Stimulated activated CD8-positive, alpha-beta memory T cell treated with anti-CD3 and anti-CD28 coated beads, Interleukin-15, amount 100 ng/mL, for 1 hour (primary cell): ENCODE measurements around the gene PIP5K1C.

Source experiments
- DNase-seq: peaks from one replicate; pipeline ENCODE4 v3.0.0-alpha.2; 2020; ENCODE audit warnings: low read depth

PIP5K1C gene

DNA sequence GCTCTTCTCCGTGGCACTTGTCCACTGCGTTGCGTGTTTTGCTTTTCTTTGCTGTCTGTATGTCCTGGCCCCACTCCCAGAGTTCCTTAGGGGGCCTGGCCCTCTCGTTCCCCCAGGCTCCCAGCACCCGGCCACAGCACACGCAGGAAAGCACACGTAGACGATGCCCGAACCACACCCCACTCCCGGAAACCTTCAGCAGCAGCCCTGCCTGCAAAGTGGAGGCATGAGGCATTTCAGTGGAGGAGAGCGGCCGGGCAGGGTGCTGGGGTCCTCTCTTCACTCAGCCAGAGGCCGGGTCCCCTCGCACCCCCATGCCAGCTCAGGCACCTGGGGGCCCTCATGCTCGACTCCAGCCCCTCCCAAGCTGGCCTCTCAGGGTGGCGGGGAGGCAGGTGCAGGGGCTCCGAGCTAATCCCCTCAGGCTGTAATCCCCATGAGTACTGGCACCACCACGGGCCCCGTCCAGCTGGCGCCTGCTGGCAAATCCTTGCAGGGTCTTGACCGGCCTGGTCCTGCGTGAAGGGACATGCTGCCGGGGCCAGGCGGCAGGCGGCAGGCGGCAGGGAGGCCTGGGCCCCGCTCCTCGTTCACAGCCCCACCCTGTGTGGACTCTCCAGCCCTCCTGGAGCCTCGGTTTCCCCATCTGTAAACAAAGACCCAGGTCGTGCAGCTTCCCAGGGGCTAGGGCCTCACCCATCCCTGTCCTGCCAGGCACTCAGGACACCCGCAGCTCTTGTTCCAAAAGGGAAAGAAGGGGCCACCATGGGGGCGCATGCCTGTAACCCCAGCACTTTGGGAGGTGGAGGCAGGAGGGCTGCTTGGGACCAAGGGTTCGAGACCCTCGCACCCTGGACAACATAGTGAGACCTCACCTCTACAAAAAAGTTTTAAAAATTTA is 7.0 kb downstream of the PIP5K1C start:
- no peak for DNase-seq

GRCh38 chr19:3692141-3693024 is 7.9 kb downstream of the PIP5K1C start:
- peak; percentile 26 for DNase-seq

DNA sequence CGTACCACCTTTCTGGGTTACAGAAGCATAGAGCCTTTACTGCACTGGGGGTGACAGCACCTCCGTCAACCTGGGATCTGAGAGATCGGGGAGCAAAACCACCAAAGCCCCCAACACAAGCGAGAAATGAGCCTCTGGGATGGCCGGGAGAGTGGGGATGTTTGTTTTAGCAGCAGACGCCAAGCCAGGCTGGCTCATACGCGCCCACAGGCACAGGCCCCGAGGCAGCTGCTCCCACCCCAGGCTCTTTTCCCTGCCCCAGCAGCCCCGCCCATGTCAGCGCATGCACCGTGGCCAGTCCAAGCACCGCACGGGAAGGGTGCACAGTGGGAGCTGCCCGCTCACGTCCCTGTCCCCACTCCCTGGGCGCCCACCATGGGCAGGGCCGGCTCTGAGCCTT is 8.5 kb downstream of the PIP5K1C start:
- DNase-seq, result no peak

DNA sequence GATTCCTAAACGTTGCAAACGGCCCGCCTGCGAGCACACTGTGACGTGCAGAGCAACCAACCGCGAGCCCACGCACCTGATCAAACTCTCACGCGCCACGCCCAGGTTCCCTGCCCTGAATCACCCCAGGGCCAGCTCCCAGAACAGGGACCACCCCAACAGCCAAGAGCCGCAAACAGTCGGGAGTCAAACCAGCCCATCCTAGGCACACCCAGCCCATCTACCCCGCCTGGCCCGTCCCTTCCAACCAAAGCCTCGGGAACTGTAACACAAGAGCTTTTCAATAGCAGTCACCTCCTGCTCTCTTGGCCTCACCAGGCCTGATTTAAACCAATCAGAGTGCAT is 8.9 kb downstream of the PIP5K1C start:
- DNase-seq, result no peak

DNA sequence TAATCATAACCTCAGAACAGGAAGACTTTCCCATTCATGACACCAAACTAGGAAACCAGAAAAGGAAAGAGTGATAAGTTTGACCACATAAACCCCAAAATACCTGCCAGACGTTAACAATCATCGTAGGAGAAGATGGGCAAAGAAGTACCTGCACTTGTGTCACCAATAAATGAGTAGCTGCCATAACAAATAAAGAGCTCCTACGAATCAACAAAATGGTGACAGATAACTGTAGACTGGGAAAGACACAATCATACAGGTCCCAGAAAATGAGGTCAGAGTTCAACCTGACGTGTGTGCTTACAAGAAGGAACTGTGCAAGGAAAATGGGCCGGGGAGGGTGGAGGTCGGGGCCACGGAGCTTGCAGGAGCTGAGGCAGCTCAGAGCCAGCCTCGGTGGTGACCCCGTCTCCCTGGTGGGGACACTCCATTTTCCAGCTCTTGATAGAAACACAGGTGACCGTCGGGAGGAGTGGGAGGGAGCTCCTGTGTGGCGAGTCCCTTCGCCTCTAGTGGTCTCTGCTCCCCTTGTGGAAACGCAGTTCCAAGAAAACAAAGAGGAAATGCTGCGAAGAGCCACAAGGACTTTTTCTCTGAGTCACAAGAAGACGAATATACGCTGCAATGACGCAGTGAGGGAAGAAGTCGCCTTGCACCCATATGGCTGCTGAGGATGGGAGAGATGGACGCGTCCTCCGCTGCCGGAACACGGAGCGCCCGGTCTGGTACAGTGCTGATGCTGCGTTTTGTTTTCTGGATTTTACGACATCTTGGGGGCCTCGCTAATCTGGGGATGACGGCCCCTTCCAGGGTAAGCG is 9.5 kb downstream of the PIP5K1C start:
- no peak for DNase-seq

DNA sequence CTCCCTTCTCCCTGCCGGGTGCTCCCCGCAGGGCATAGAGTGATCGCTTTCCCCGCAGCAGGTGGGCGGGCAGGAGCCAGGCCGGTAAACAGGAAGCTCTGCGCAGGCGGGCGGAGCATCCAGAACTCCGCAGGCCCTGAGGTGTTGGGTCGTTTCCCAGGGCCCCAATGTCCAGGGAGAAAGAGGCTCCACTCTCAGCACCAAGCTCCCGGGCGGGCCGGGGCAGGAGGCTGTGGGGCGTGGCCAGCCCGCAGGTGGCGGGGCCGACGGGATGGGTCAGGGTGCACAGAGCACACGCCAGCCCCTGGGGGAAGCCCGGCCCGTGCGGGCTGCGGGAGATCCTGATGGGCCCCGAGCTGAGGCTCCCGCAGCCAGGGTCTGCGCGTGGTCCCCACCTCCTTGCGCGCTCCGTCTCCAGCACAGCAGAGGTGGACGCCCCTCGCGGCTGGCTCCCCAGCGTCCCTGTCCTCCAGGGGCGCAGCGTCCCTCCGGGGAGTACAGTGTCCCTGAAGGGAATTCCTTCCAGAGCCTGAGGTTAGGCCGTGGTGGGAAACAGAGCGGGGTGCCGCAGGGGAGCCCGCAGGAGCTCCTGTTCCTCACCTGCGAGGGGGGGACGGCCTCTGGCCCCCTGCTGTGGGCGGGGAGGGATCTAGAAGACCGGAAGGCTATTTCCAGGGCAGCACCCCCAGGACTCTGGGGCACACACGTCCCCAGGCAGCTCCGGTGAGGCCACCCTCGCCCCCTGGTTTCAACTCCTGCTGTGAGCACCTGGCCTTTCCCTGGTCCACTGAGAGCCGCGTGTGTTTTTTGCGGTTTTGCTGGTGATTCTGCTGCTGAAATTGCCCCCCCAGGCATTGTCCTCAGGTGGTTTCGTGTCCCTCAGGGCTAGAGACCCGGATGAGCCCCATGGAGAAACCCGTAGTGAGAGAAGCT is 12.2 kb downstream of the PIP5K1C start:
- DNase-seq, result no peak

- DNase-seq, result no peak
These were observed 12.9 kb downstream of the PIP5K1C start for GRCh38 chr19:3687393-3687773.

DNA sequence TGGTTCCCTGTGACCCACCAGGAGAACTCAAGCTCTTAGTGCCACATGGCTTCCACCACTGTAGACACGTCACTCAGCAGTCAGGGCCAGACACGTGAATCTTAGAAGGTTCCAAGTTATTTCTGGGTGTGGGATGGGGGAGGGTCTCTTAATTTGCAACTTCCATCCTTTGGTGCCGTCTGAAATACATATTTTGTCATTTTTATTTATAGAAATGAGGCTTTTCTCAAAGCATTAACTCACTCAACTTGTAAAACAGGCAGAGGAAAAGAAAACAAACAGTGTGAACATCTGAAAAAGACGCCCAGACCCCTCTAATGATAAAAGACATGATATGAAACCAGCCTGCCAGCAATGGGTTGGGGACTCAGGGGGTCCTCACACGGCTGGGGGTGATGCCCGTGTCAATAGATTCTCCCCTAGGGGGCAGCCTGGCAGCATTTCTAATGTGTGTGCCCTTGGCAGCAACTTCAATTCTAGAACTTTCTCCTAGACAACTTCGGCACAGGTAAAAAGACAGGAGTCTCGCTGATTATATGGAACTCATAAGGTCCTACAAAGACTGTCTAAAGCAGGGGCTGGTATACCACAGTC is 15.4 kb downstream of the PIP5K1C start:
- no peak for DNase-seq

GRCh38 chr19:3684054-3684816 is 16.0 kb downstream of the PIP5K1C start:
- DNase-seq, result no peak

DNA sequence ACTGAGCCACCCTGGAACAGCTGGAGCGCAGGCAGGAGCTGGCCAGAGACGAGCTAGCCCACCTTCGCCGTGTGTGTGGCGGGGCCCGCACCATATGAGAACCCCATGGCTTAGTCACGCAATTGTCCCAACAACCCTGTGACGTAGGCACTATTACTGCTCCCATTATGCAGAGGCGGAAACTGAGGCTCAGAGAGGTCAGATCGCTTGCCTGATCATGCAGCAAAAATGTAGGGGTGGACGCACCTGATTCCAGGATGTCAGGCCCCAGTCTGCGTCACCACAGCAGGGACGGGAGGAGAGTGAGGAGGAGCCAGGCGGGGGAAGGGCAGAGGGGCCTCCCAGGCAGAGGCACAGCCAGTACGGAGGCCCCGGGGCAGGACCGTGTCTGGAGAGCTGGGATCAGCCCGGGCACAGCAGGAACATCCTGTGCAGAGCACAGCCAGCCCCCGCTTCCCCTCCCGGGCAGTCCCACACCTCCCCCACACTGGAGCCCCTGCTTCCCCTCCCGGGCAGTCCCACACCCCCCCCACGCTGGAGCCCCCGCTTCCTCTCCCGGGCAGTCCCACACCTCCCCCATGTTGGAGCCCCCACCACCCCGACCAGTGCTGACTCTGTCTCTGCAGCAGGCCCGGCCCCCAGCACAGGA is 16.7 kb downstream of the PIP5K1C start:
- DNase-seq, result no peak

DNA sequence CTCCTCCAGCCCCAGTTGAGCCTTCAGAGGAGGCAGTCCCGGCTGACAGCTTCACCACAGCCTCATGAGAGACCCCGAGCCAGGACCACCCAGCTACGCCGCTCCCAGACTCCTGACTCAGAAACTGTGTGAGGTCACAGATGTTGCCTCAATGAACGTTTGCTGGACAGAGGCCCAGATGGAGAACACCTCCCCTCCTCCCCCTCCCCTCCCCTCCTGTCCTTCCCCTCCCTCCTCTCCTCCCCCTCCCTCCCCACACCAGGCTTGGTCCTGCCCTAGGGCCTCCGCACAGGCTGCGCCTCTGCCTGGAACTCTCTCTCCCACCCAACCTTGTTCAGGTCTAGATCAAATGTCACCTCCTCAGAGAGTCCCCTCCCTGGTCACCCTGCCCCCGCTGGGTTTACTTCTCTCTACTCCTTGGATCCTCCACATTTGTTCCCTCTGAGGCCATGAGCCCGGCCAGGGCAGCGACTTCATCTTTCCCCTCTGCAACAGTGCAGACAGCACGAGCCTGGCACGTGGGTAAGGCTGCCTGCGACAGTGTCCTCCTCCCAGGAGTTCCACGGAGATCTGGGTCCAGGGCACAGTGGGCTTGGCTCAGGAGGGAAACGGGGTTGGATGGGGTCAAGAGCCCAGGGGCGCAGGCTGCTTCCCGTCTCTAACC is 17.4 kb downstream of the PIP5K1C start:
- no peak for DNase-seq

DNA sequence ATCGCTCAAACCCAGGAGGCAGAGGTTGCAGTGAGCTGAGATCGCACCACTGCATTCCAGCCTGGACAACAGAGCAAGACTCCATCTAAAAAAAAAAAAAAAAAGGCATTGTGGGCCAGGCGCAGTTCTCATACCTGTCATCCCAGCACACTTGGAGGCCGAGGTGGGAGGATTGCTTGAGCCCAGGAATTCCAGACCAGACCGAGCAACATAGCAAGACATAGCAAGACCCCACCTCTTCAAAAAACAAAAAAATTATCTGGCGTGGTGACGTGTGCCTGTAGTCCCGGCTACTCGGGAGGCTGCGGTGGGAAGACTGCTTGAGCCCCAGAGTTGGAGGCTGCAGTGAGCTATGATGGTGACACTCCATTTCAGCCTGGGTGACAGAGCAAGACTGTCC is 18.0 kb downstream of the PIP5K1C start:
- no peak for DNase-seq

- no peak for DNase-seq
These were observed 19.3 kb downstream of the PIP5K1C start for GRCh38 chr19:3680939-3681338.

DNA sequence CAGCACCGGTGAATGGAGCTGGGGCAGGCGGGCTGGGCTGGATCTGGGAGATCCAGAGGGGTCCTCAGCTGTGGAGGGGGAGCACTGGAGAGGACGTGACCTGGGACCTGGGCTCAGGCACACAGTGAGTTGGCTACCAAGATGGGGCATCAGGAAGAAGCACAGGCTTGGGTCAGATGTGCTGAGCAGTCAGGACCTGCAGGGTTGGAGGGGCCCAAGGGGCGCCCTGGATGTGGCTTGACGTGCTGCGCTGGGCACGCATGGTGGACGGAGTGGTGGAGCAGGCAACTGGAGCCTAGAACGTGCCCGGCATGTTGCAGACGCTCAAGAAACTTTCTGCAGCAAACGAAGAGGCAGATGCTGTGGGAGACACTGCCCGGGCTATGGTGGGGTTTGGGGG is 20.7 kb downstream of the PIP5K1C start:
- no peak for DNase-seq

DNA sequence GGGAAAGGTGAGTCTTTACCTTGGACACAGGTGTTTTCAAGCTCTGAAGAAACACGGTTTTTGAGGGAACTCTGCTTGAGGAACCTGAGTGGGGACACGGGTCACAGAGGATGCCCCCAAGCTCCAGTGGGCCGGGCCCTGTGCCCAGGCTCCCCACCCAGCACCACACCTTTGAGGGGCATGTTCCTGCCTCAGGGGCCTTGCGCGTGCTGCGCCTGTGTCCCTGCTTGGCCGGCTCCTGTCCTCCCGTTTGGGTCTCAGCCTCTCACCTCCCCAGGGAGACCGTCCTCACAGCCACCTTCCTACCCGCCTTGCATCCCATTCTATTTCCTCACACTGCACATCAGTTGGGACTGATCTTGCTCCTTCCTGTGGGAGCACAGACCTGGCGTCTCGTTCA is 21.1 kb downstream of the PIP5K1C start:
- DNase-seq, result no peak

DNA sequence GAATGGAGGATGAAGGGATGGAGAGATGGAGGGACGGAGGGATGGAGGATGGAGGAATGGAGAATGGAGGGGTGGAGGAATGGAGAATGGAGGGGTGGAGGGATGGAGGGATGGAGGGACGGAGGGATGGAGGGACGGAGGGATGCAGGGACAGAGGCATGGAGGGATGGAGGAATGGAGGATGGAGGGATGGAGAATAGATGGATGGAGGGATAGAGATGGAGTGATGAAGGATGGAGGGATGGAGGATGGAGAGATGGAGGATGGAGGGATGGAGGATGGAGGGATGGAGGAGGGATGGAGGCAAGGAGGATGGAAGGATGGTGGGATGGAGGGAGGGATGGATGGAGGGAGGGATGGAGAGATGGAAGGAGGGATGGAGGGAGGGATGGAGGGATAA is 22.1 kb downstream of the PIP5K1C start:
- no peak for DNase-seq

GRCh38 chr19:3674784-3675543 is 25.3 kb downstream of the PIP5K1C start:
- no peak for DNase-seq
